Left kidney (tissue), 8 donors: ENCODE measurements around the gene L3MBTL4. TPM values are rescaled to one million over a fixed set of nuclear protein-coding genes. Genes with fewer than 3 reads are reported as not detected.
A peak's percentile ranks its signal among the peaks of the same experiment; 100 is the strongest.
"Not testable (repeated sequence)": the region's sequence is repeated elsewhere in the genome, so short reads cannot be mapped to it uniquely, and the experiment has no call there.

Source experiments
- DNase-seq: peaks from one replicate; pipeline ENCODE4 v3.0.0-alpha.2; 2013
- long read RNA-seq, 8 donors: transcript quantifications; one replicate each; lab custom pipeline, GENCODE V29; 2026
- polyA plus RNA-seq: library from polyadenylated mRNA; unstranded; fragments of 120-200 nt; gene quantifications from one replicate; pipeline ENCODE4 v1.2.1, GENCODE V29; 2013; ENCODE audit not compliant: insufficient read length

L3MBTL4 gene
- 6.4 TPM for polyA plus RNA-seq
- long read RNA-seq, donor 1, partial matches to known transcripts: 0 of 1 reads
- long read RNA-seq, donor 1, other reads (novel, unspliced or antisense): 0 of 1 reads
- long read RNA-seq, donor 2, partial matches to known transcripts: 0 of 1 reads
- long read RNA-seq, donor 2, other reads (novel, unspliced or antisense): 0 of 1 reads
- long read RNA-seq, donor 3: 0 reads
- long read RNA-seq, donor 4: 0 reads
- long read RNA-seq, donor 5, partial matches to known transcripts: 0 of 2 reads
- long read RNA-seq, donor 5, other reads (novel, unspliced or antisense): 0 of 2 reads
- long read RNA-seq, donor 6: 0 reads
- long read RNA-seq, donor 7, partial matches to known transcripts: 0 of 1 reads
- long read RNA-seq, donor 7, other reads (novel, unspliced or antisense): 0 of 1 reads
- long read RNA-seq, donor 8: 0 reads

- DNase-seq: no peak
Observed at GRCh38 chr18:6414723-6415417, at the start of gene L3MBTL4. TSS of gene L3MBTL4 (minus strand) at chr18:6414911. CDS start at chr18:6311625, 103,286 bp downstream.

DNA sequence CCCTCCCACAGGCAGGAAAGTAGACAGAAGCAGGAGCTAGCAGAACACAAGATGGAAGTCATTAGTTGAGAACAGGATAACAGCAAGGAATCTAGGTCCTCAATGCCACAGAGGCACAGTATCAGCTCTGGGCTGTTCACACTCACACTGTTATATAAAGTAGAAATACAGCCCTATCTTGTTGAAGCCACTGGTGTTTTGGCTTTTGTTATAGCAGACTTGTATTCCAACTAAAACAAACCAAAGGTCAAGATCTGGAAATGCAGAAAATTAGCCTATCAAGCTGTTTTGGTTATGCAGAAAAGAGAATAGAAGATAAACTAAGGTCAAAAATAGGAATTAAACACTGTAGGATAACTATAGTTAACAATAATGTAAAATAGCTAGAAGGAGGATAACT, 37.5 kb upstream of the L3MBTL4 start:
- DNase-seq: no peak

DNA sequence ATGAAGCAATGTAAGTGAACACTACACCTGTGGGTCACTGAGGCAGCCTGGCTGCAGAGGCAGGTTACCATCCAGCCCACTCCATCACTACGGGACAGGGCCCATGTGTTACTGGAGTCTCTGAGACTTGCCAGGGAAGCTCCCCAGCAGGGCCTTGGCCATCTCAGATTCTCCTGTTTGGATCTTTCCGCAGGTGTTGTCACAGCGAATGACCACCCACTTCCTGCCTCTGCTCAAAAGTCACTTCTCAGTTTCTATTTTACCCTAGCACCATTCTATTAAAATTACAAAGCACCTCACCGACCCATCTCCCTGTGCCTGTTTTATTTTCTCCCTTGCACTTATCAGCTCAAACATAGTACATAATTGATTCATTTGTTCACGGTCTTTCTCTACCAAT, 34.5 kb upstream of the L3MBTL4 start:
- DNase-seq: no peak

GRCh38 chr18:6444466-6445228, 29.9 kb upstream of the L3MBTL4 start:
- DNase-seq: no peak

- DNase-seq: no peak
Observed at GRCh38 chr18:6441200-6441599, 26.5 kb upstream of the L3MBTL4 start.

DNA sequence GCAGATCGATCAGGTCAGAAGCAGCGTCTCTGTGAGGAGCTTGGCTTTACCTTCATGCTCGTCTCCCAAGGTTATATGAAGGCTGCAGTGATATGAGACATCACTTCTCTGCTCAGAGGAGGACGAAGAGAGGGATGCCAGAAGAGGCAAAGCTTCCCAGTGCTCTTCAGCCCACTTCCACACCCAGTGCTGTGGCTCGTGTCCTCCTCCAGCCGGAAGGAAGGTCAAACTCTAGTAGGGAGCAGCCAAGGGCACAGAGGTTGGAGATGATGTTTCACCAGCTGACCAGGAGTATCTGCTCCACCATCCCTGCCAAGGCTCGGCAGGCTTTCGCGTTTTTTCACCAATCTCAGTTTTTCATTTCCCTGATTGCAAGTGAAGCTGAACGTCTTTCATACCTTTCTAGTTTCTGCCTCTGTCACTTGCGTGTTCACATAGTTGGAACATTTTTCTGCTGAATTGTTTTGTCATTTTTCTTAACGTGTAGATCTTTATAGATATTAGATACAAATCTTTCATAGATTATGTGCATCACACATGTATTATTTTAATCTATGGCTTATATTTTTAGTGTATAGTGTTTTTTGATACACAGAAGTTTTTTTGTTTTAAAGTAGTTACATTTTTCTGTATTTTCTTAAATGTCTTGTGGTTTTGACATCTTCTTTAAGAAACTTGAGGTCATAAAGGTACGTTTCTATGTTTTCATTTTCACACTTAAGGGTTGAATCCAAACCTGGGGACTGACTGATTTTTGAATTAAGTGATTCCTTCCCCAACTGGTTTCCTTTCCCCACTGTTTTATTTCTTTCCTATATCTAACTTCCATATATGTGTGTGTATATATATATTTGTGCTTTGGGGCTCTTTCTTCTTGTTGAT, 23.5 kb upstream of the L3MBTL4 start:
- DNase-seq: no peak

DNA sequence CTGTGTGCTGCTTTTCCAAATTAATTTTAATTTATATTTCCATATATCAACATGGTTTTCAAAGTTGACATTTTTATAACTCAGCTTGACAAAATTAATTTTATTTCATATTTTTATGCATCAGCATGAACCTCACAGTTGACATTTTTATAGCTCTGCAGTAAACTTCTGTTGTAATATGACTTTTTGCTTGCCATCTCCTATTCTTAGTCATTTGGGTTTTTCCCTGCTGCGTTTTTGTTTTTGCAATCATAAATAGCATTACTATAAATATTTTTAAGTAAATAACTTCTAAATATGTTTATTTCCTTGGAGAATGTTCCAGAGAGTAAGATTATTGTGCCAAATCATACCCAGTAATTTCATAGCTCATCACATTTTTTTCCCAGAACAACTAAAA, 21.0 kb upstream of the L3MBTL4 start:
- DNase-seq: peak; percentile 10

- no peak for DNase-seq
Observed at GRCh38 chr18:6434987-6435709, 20.4 kb upstream of the L3MBTL4 start.

DNA sequence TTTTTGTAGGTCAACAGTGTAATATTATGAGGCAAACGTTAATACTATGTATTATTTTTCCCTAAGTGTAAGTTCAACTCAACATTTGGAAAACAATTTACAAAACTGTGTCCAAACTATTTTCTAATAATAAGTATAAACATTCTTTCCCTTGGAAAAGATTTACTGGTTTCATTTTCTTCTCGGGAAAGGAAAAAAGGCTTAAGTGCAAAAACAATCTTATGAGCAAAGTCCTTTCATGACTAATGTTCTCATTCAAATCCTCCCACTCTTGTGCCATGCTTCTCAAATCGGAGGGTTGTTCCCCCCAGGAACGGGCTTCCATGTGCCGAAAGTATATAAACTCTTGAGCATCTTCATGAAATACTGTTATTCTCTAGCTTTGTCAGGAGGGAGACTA, 19.8 kb upstream of the L3MBTL4 start:
- DNase-seq: no peak

DNA sequence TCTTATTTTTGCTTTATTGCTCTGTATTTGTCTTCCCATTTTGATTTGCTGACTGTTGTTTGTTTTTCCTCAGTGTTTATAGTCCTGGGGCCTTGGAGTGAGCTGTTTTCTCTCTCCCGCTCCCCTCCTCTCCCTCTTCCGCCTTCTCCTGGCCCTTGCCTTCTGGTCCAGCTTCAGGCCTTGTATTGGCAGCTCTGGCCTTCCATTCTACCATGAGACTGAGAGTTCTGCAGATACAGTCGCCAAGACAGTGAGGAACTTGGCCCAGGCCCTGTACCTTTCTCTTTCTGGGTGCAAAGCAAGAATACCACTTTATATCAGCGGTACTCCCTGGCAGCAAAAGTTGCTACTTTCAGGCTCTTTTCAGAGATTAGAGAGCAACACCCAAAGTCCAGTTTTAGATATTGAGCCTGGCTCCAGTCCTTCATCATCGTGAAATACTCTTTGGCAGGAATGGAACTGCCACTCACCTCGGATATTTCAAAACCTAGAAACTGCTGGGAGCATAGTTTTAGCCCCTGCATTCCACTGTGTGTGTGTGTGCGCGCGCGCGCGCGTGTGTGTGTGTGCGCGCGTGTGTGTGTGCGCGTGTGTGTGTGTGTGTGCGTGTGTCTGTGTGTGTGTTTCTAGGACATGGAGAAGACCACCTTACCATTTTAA, 17.1 kb upstream of the L3MBTL4 start:
- DNase-seq: no peak

- DNase-seq: no peak
Observed at GRCh38 chr18:6428851-6429395, 14.2 kb upstream of the L3MBTL4 start.

- DNase-seq: no peak
Observed at GRCh38 chr18:6427286-6427685, 12.6 kb upstream of the L3MBTL4 start.

DNA sequence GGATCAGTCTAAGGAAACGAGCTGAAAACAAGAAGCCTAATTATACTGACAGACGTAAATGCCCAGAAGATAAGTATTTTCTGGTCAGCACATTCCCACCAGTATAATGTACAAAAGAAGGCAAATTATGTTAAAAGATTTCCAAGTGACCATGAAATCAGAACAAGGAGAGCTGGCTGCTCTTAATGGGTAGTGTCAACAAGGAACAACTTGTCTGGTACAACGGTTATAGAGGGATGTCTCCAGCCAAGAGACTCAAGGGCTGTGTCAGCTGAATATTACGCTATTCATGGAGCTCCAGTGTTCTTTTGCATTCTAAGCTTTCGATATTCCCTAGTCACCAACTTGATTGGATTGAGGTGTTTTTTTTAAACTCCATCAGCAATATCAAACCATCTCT, 8.6 kb upstream of the L3MBTL4 start:
- no peak for DNase-seq

DNA sequence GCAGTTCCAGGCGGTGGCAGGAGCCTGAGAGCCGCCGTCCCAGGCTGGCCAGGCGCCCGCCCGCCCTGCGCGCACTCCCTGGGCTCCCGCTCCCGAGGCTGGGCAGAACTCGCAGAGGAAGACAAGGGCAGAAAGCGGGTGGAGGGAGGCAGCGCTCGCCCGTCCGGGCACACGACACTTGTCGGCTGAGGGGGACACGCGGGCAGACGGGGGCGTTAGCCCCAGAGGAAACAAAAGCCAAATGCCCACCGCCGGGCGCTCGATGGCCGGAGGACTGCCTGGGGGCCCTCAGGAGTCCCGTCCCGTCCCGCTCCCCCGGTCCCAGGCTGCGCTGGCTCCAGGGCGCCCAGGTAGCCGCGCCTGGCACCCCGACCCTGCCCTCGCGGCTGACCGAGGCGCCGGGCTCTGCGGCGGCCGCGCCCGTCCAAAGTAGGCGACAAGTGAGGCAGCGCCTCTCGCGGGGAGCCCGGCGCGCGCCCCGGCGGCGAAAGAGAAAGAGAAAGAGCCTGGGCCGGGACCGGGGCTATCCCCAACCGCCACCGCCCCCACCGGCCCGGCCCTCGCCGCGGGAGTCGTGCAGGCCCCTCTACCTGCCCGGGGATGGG, 491 bp downstream of the L3MBTL4 start:
- no peak for DNase-seq

GRCh38 chr18:6413579-6414117, 1.1 kb downstream of the L3MBTL4 start:
- DNase-seq: no peak

DNA sequence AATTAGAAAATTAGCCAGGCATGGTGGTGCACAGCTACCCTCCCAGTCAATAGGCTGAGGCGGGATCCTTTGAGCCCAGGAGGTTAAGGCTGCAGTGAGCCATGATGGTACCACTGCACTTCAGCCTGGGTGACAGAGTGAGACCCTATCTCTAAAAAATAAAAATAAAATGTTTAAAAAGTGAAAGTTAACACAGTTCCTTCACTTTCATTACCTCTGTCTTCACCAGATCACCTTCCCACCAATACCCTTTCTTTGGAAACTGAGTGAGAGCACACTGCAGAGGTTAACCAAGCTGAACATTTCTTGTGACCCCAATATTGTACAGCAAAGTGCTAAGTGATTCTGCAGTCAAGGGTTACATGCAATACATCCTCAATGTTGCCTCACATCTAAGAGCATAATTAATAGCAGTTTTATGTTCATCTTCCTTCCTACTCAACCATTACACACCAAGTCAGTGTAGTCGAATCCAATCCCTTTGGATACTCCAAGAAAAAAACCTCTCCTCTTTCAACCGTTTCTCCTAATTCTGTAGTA, 1.7 kb downstream of the L3MBTL4 start:
- no peak for DNase-seq

DNA sequence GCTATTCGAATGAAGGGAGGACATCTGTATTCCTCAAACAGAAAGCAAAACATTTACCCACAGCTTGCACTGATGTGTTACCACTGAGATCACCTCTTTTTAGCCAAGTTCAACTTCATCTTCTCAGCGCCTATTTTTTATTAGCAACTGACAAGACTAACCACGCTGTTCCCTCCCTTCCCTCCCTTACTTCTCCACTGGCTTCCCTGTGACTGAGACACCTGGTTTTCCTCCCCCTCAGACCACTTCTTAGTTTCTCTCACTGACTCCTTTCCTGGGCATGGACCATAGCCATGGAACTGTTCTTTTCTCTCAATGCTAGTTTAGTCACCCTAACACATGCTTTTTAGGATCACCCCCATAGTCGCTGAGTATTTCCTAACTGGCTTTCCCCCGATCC, 3.3 kb downstream of the L3MBTL4 start:
- DNase-seq: no peak

- no peak for DNase-seq
Observed at GRCh38 chr18:6409933-6410332, 4.8 kb downstream of the L3MBTL4 start.

DNA sequence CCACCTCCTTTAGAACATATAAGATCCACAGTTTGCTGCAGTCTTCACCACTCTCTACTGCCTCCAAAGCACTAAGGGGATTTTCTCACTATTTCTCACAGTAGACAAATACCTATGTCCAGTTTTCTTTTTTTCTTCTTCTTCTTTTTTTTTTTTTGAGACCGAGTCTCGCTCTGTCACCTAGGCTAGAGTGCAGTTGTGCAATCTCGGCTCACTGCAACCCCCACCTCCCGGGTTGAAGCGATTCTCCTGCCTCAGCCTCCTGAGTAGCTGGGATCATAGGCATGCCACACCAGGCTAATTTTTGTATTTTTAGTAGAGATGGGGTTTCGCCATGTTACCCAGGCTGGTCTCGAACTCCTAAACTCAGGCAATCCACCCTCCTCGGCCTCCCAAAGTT, 6.2 kb downstream of the L3MBTL4 start:
- DNase-seq: not testable (repeated sequence)
